Adrenal gland (tissue), 5 donors: ENCODE results near the gene PIPOX.

Experiments used
- POLR2A ChIP-seq, 2 donors: fragments of 450-650 bp; IDR thresholded peaks; one replicate each; pipeline ENCODE4 v1.6.1; 2017; ENCODE audit warnings: antibody characterized with exemption in 2 of 2, mild to moderate bottlenecking in 2 of 2, moderate library complexity in 1 of 2
- TF ChIP-seq, protein P1 (sequence below), 6 experiments: fragments of 450-650 bp in 4 of 6; fragments of 200-600 bp in 2 of 6; sonication (generic) in 1 of 6; IDR thresholded peaks; 1 replicate in 5 of 6; 2 replicates in 1 of 6; pipeline versions ENCODE4 v1.5.1 to v1.8.0; 2016 to 2021; ENCODE audit warnings: antibody characterized with exemption in 6 of 6, mild to moderate bottlenecking in 2 of 6, moderate library complexity in 1 of 6
- donor health status: DM: no; HTN: no; CAD: no.

- TF ChIP-seq, protein P1, sequence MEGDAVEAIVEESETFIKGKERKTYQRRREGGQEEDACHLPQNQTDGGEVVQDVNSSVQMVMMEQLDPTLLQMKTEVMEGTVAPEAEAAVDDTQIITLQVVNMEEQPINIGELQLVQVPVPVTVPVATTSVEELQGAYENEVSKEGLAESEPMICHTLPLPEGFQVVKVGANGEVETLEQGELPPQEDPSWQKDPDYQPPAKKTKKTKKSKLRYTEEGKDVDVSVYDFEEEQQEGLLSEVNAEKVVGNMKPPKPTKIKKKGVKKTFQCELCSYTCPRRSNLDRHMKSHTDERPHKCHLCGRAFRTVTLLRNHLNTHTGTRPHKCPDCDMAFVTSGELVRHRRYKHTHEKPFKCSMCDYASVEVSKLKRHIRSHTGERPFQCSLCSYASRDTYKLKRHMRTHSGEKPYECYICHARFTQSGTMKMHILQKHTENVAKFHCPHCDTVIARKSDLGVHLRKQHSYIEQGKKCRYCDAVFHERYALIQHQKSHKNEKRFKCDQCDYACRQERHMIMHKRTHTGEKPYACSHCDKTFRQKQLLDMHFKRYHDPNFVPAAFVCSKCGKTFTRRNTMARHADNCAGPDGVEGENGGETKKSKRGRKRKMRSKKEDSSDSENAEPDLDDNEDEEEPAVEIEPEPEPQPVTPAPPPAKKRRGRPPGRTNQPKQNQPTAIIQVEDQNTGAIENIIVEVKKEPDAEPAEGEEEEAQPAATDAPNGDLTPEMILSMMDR (IDR thresholded peaks at IDR 0.05): no peak
- TF ChIP-seq POLR2A (IDR thresholded peaks at IDR 0.05): no peak
These were observed 45.1 kb upstream of the PIPOX start for GRCh38 chr17:28997806-28998205.
